ENCODE results near the gene NUAK2. TPM values are rescaled to one million over a fixed set of nuclear protein-coding genes. Genes with fewer than 3 reads are reported as not detected.

NUAK2 gene
- total and polyA plus RNA-seq, 2 of the 4 experiments (the other 2 are of a cell fraction): 7.2 to 17.6 TPM

DNA sequence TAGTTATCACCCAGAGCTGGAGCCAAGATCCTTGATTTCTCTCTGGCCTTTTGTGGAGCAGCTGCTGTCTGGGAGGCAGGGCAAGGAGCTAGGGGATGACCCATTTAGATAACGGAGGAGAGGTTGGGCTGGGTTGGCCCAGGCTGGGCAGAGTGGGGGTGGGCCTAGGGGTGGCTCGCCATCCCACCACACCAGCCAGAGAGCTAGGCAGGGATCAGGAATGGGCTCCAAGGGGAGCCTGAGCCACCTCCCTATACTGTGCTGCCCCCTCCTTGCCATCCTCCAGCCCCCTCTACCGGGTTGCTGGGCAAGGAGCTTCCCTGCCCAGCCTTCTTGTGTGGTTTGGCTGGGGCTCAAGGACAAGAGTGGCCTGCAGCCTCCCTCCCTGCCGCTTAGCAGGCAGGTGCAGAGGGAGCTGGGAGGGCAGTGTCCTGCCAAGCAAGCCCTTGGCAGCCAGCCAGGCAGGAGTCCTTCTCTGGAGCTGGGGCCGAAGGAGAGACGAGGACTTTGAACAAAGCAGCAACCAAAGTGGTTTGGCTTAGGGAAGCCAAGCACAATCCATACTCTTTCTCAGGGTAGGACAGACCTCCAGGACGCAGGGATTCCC is 4.1 kb downstream of the NUAK2 start:
- intact Hi-C loops (cut with micrococcal nuclease): no loop called here
- H3K4me2 ChIP-seq (ENCODE audit: low read depth, low read length): peak overlapping the region; percentile 86
- dilution Hi-C loops (cut with HindIII; ENCODE audit: low sequenced_read_pairs, unreplicated experiment): no loop called here

More for the DNA sequence above, 4.1 kb downstream of the NUAK2 start:
- Histone ChIP-seq H2AFZ (replicated peaks; ENCODE audit: low read length, poor library complexity) (no peak overlapping the region), H3K9me1 (ENCODE audit: insufficient read depth, low read length) (peaks cover 38% of the 10 kb centered on the region), H3K4me1 (ENCODE audit: control insufficient read depth, insufficient read depth, low read length) (peaks cover 49% of the 10 kb centered on the region), H3K4me3 (ENCODE audit: insufficient read depth, low read depth, low read length) (peak overlapping the region; percentile 52; the same call in 1 of the 2 replicates), H3K27me3 (ENCODE audit: control insufficient read depth, insufficient read depth, low read length) (no peaks in the 10 kb centered on the region), H4K5ac (ENCODE audit: low read depth, low read length) (peak overlapping the region; percentile 4; the same call in 1 of the 2 replicates), H3K36me3 (ENCODE audit: control insufficient read depth, insufficient read depth, low read length) (peaks cover 1% of the 10 kb centered on the region), H2AK5ac (ENCODE audit: low read depth, low read length) (peak overlapping the region; percentile 52), H3K14ac (replicated peaks; ENCODE audit: low read depth, low read length) (peak overlapping the region; percentile 84), H2AK9ac (replicated peaks; ENCODE audit: low read depth, low read length, poor library complexity) (peak overlapping the region; percentile 1), H3K18ac (ENCODE audit: low read depth, low read length) (peak overlapping the region; percentile 19; the same call in 1 of the 2 replicates), H3K56ac (ENCODE audit: extremely low read depth, insufficient read depth, low read length) (no peak overlapping the region), H3K9ac (ENCODE audit: low read depth, low read length) (peak overlapping the region; percentile 51), H2BK120ac (ENCODE audit: low read depth, low read length) (peak overlapping the region; percentile 25; the same call in 1 of the 2 replicates), H4K20me1 (ENCODE audit: insufficient read depth, low read length) (peaks cover 69% of the 10 kb centered on the region), H2BK20ac (ENCODE audit: low read depth, low read length) (peak overlapping the region; percentile 3; the same call in 1 of the 2 replicates), H3K79me1 (ENCODE audit: low read depth in 1 of 2, low read length in 2 of 2) (peaks cover 5 to 78% of the 10 kb centered on the region in 2 experiments; a peak in 3 of 4 replicates), H3K4ac (ENCODE audit: low read depth, low read length) (peak overlapping the region; percentile 71), H4K8ac (ENCODE audit: low read depth in 2 of 2, low read length in 2 of 2) (peak overlapping the region in 1 of 2 experiments; percentile 41; a peak in 1 of 4 replicates), H2BK5ac (ENCODE audit: low read depth, low read length, poor library complexity, severe bottlenecking) (peak overlapping the region; percentile 62), H3K23ac (ENCODE audit: low read depth, low read length) (peak overlapping the region; percentile 66), H3K9me3 (ENCODE audit: control insufficient read depth, insufficient read depth, low read length) (no peaks in the 10 kb centered on the region), H2BK15ac (ENCODE audit: low read depth, low read length) (no peak overlapping the region), H4K91ac (ENCODE audit: insufficient read depth, low read depth, low read length) (no peak overlapping the region), H3K27ac (ENCODE audit: insufficient read depth, low read length) (peak overlapping the region; percentile 48)
- TF ChIP-seq POLR2A (IDR thresholded peaks at IDR 0.05; ENCODE audit: low read depth, low read length) (no peak), SMC3 (IDR thresholded peaks at IDR 0.05; ENCODE audit: low read depth, low read length) (0 out of 2 replicates have a peak, but pooled peaks have one; percentile 6)
- no CpG with 5 or more reads among the region's 7 CpGs for WGBS, 2 experiments (ENCODE audit: extremely low coverage in 2 of 2, insufficient read length in 1 of 2)
- ChIA-PET CTCF (interaction anchor here (1.0 to 5.0 kb wide), 4 partner anchors 8 to 69 kb away, joined by 3 to 30 read pairs (median 5); no protein-coding TSS in a partner anchor), POLR2A (ENCODE audit: unreplicated experiment) (interaction anchor here (0.6 kb wide), 1 partner anchor 29 kb away, joined by 3 read pairs; no protein-coding TSS in a partner anchor)
- no peak for ATAC-seq (ENCODE audit: low read depth)
- DNase-seq: no peak
- in situ Hi-C loops (cut with MboI; ENCODE audit: low sequenced_read_pairs): no loop called here
- no TSS peak for BruUV-seq (replicated peaks)
